K562 (cell line): ENCODE results near the gene MTCH2.

Source experiments
- ARID2 ChIP-seq: fragments of 450-650 bp; IDR thresholded peaks from 2 replicates; pipeline ENCODE4 v1.6.1; 2017; ENCODE audit warnings: antibody characterized with exemption, mild to moderate bottlenecking
- DACH1 ChIP-seq: fragments of 450-650 bp; IDR thresholded peaks from 2 replicates; pipeline ENCODE4 v1.6.1; 2018; ENCODE audit not compliant: partially characterized antibody
- KDM4B ChIP-seq, 2 experiments: fragments of 450-650 bp in 1 of 2; sonication (generic) in 1 of 2; IDR thresholded peaks; 2 replicates each; pipeline ENCODE4 v1.6.1; 2016 to 2017; ENCODE audit warnings: borderline replicate concordance in 2 of 2, antibody characterized with exemption in 1 of 2, low read depth in 1 of 2, mild to moderate bottlenecking in 1 of 2
- MECOM ChIP-seq: fragments of 250-450 bp; sonication (Bioruptor Pico); IDR thresholded peaks from 2 replicates; pipeline ENCODE4 v1.8.0; 2022; ENCODE audit warnings: inconsistent platforms
- POLR2A ChIP-seq: fragments of 450-650 bp; conservative IDR thresholded peaks from 2 replicates; pipeline ENCODE4 v1.6.1; 2016
- RBM25 ChIP-seq: fragments of 200-400 bp; formaldehyde crosslinking; IDR thresholded peaks from 2 replicates; pipeline ENCODE4 v1.6.1; 2018; ENCODE audit warnings: low read length, low read depth, moderate library complexity; ENCODE audit not compliant: severe bottlenecking
- SRF ChIP-seq, 2 experiments: fragments of 250-450, 450-650 bp in 1 of 2; sonication (Bioruptor Pico) in 1 of 2; sonication (generic) in 1 of 2; formaldehyde crosslinking; IDR thresholded peaks; 2 replicates each; pipeline versions ENCODE4 v1.5.0 to v1.5.1; 2020 to 2022; ENCODE audit warnings: mild to moderate bottlenecking in 1 of 2, missing genetic modification reagents in 1 of 2
- TAF1 ChIP-seq: IDR thresholded peaks from 2 replicates; pipeline ENCODE4 v1.6.1; 2011; ENCODE audit warnings: mild to moderate bottlenecking, low read length, moderate library complexity; ENCODE audit not compliant: insufficient read depth, control insufficient read depth, severe bottlenecking; ENCODE audit errors: extremely low read depth
- TOE1 ChIP-seq, 2 experiments: fragments of 450-650 bp in 1 of 2; sonication (generic) in 1 of 2; formaldehyde crosslinking in 1 of 2; IDR thresholded peaks; 2 replicates each; pipeline versions ENCODE4 v1.7.1 to v1.8.0; 2016 to 2022; ENCODE audit warnings: borderline replicate concordance in 2 of 2, mild to moderate bottlenecking in 2 of 2, antibody characterized with exemption in 1 of 2, inconsistent platforms in 1 of 2, low read depth in 1 of 2, missing genetic modification reagents in 1 of 2, moderate library complexity in 1 of 2
- ZBTB8A ChIP-seq: fragments of 450-650 bp; IDR thresholded peaks from 2 replicates; pipeline ENCODE4 v1.6.1; 2018; ENCODE audit warnings: mild to moderate bottlenecking, moderate library complexity; ENCODE audit not compliant: partially characterized antibody
- ZNF449 ChIP-seq: fragments of 250-450 bp; sonication (Bioruptor Pico); IDR thresholded peaks from 2 replicates; pipeline ENCODE4 v1.8.0; 2022; ENCODE audit warnings: moderate library complexity, mild to moderate bottlenecking, inconsistent platforms
- TF ChIP-seq, protein P1 (sequence below), 3 experiments: IDR thresholded peaks in 2 of 3; conservative IDR thresholded peaks in 1 of 3; 2 replicates each; pipeline ENCODE4 v1.5.1; 2011 to 2012; ENCODE audit warnings: low read length in 3 of 3, mild to moderate bottlenecking in 3 of 3, control low read depth in 2 of 3, improper control_type of control experiment in 1 of 3, inconsistent platforms in 1 of 3, low read depth in 1 of 3, mixed read lengths in 1 of 3, moderate library complexity in 1 of 3; ENCODE audit not compliant: insufficient read depth in 2 of 3
- TF ChIP-seq, protein P2 (sequence below): sonication (generic); formaldehyde crosslinking; IDR thresholded peaks from 2 replicates; pipeline ENCODE4 v1.8.1; 2023; ENCODE audit warnings: mild to moderate bottlenecking, missing genetic modification reagents, moderate library complexity
- TF ChIP-seq, protein P3 (sequence below): fragments of 450-650 bp; IDR thresholded peaks from 2 replicates; pipeline ENCODE4 v1.6.1; 2016; ENCODE audit warnings: low read depth, mild to moderate bottlenecking, moderate library complexity

GRCh38 chr11:47661245-47661644 is 18.9 kb upstream of the MTCH2 start:
- TF ChIP-seq TAF1 (no peak), RBM25 (no peak), MECOM (CRISPR knock-in tag) (no peak), POLR2A (no peak), TOE1 (IDR thresholded peaks at IDR 0.05; ENCODE audit: borderline replicate concordance) (no peak), TOE1 (CRISPR knock-in tag; IDR thresholded peaks at IDR 0.05; ENCODE audit: borderline replicate concordance, low read depth) (no peak), KDM4B (IDR thresholded peaks at IDR 0.05; ENCODE audit: borderline replicate concordance in 2 of 2, low read depth in 1 of 2) (no peak), ARID2 (no peak), SRF (CRISPR knock-in tag; IDR thresholded peaks at IDR 0.05) (no peak), ZNF449 (CRISPR knock-in tag) (no peak), DACH1 (no peak), ZBTB8A (no peak)
- TF ChIP-seq, protein P1, sequence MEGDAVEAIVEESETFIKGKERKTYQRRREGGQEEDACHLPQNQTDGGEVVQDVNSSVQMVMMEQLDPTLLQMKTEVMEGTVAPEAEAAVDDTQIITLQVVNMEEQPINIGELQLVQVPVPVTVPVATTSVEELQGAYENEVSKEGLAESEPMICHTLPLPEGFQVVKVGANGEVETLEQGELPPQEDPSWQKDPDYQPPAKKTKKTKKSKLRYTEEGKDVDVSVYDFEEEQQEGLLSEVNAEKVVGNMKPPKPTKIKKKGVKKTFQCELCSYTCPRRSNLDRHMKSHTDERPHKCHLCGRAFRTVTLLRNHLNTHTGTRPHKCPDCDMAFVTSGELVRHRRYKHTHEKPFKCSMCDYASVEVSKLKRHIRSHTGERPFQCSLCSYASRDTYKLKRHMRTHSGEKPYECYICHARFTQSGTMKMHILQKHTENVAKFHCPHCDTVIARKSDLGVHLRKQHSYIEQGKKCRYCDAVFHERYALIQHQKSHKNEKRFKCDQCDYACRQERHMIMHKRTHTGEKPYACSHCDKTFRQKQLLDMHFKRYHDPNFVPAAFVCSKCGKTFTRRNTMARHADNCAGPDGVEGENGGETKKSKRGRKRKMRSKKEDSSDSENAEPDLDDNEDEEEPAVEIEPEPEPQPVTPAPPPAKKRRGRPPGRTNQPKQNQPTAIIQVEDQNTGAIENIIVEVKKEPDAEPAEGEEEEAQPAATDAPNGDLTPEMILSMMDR (IDR thresholded peaks at IDR 0.05 in 2 of 3, conservative IDR thresholded peaks at IDR 0.05 in 1 of 3; ENCODE audit: insufficient read depth in 2 of 3, low read depth in 1 of 3, low read length in 3 of 3) = no peak
- TF ChIP-seq, protein P2, sequence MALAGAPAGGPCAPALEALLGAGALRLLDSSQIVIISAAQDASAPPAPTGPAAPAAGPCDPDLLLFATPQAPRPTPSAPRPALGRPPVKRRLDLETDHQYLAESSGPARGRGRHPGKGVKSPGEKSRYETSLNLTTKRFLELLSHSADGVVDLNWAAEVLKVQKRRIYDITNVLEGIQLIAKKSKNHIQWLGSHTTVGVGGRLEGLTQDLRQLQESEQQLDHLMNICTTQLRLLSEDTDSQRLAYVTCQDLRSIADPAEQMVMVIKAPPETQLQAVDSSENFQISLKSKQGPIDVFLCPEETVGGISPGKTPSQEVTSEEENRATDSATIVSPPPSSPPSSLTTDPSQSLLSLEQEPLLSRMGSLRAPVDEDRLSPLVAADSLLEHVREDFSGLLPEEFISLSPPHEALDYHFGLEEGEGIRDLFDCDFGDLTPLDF (CRISPR knock-in tag) = no peak
- TF ChIP-seq, protein P3, sequence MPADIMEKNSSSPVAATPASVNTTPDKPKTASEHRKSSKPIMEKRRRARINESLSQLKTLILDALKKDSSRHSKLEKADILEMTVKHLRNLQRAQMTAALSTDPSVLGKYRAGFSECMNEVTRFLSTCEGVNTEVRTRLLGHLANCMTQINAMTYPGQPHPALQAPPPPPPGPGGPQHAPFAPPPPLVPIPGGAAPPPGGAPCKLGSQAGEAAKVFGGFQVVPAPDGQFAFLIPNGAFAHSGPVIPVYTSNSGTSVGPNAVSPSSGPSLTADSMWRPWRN = no peak
